DND-41 (cell line): Measurements from ENCODE around the gene ABI2.
"Not testable (repeated sequence)": the region's sequence is repeated elsewhere in the genome, so short reads cannot be mapped to it uniquely, and the experiment has no call there.

Source experiments
- ATAC-seq: fragments of 200-7000 bp; cut with Tn5 transposase; 3 replicates; pipeline ENCODE4 v1.9.1; 2021; ENCODE audit warnings: low read depth; ENCODE audit not compliant: insufficient read depth
- DNase-seq: peaks from one replicate; pipeline ENCODE4 v3.0.0-alpha.2; 2020
- H2AFZ ChIP-seq: 2 replicates; pipeline ENCODE4 v1.6.0; 2012; ENCODE audit warnings: low read depth, low read length
- H3K27ac ChIP-seq: 2 replicates; pipeline ENCODE4 v1.5.1; 2012; ENCODE audit warnings: low read length, inconsistent platforms
- H3K27me3 ChIP-seq: fragments of 200-600 bp; sonication (generic); 2 replicates; pipeline ENCODE4 v1.6.0; 2012; ENCODE audit warnings: low read length, mild to moderate bottlenecking, inconsistent platforms; ENCODE audit not compliant: insufficient read depth, poor library complexity
- H3K36me3 ChIP-seq: 2 replicates; pipeline ENCODE4 v1.5.1; 2012; ENCODE audit warnings: low read length, inconsistent platforms; ENCODE audit not compliant: insufficient read depth
- H3K4me1 ChIP-seq: 2 replicates; pipeline ENCODE4 v1.5.1; 2012; ENCODE audit warnings: mild to moderate bottlenecking, low read length; ENCODE audit not compliant: insufficient read depth
- H3K4me2 ChIP-seq: 2 replicates; pipeline ENCODE4 v1.6.0; 2012; ENCODE audit warnings: mild to moderate bottlenecking, moderate library complexity, low read length, inconsistent platforms; ENCODE audit not compliant: insufficient read depth
- H3K4me3 ChIP-seq, 2 experiments: fragments of 200-600 bp in 1 of 2; shearing (Covaris generic) in 1 of 2; 2 replicates each; pipeline ENCODE4 v1.5.1; 2012 to 2016; ENCODE audit warnings: inconsistent platforms in 2 of 2, low read length in 2 of 2, mild to moderate bottlenecking in 2 of 2, low read depth in 1 of 2, moderate library complexity in 1 of 2
- H3K79me2 ChIP-seq: 2 replicates; pipeline ENCODE4 v1.6.0; 2012; ENCODE audit warnings: low read length, inconsistent platforms; ENCODE audit not compliant: insufficient read depth
- H3K9ac ChIP-seq: 2 replicates; pipeline ENCODE4 v1.6.0; 2012; ENCODE audit warnings: low read depth, mild to moderate bottlenecking, inconsistent platforms, low read length, moderate library complexity
- H3K9me3 ChIP-seq: 2 replicates; pipeline ENCODE4 v1.5.1; 2012; ENCODE audit warnings: low read length, moderate library complexity, mild to moderate bottlenecking, inconsistent platforms; ENCODE audit not compliant: insufficient read depth, severe bottlenecking
- H4K20me1 ChIP-seq: 2 replicates; pipeline ENCODE4 v1.6.0; 2012; ENCODE audit warnings: low read length; ENCODE audit not compliant: insufficient read depth
- CTCF ChIP-seq: IDR thresholded peaks from 2 replicates; pipeline ENCODE4 v1.5.1; 2012; ENCODE audit warnings: borderline replicate concordance, low read length, moderate library complexity, mild to moderate bottlenecking; ENCODE audit not compliant: poor library complexity, severe bottlenecking; ENCODE audit errors: extremely low read depth
- EZH2 ChIP-seq: IDR thresholded peaks from 3 replicates; pipeline ENCODE4 v1.6.1; 2012; ENCODE audit warnings: borderline replicate concordance, low read depth, mild to moderate bottlenecking, moderate library complexity, low read length, inconsistent platforms; ENCODE audit not compliant: severe bottlenecking

Gene ABI2

GRCh38 chr2:203427061-203427460 is 98.9 kb downstream of the ABI2 start:
- H3K36me3 ChIP-seq, result peaks cover 53% of the 10 kb centered on the region
- no peak for DNase-seq

GRCh38 chr2:203429643-203430042 is 101.4 kb downstream of the ABI2 start:
- H3K79me2 ChIP-seq, H3K9me3 ChIP-seq, DNase-seq, H3K4me2 ChIP-seq, H3K9ac ChIP-seq, H3K4me1 ChIP-seq, H4K20me1 ChIP-seq, ATAC-seq, H2AFZ ChIP-seq, H3K27ac ChIP-seq, H3K4me3 ChIP-seq, H3K27me3 ChIP-seq: not testable (repeated sequence)
- peaks cover 43% of the 10 kb centered on the region for H3K36me3 ChIP-seq

More at GRCh38 chr2:203427061-203427460, 98.9 kb downstream of the ABI2 start:
- Histone ChIP-seq H4K20me1 (no peaks in the 10 kb centered on the region), H3K9me3 (no peaks in the 10 kb centered on the region), H3K4me2 (no peak overlapping the region), H3K4me1 (no peaks in the 10 kb centered on the region), H3K27me3 (no peaks in the 10 kb centered on the region), H3K27ac (no peak overlapping the region), H3K79me2 (no peaks in the 10 kb centered on the region), H3K9ac (no peak overlapping the region), H2AFZ (no peak overlapping the region), H3K4me3 (no peak overlapping the region)
- ATAC-seq, result no peak
- TF ChIP-seq EZH2, result no peak
- no peak for TF ChIP-seq CTCF

GRCh38 chr2:203431391-203432185 is 103.4 kb downstream of the ABI2 start:
- Histone ChIP-seq H3K27me3 (no peaks in the 10 kb centered on the region), H3K9ac (no peak overlapping the region), H3K4me2 (no peak overlapping the region), H2AFZ (no peak overlapping the region), H3K4me1 (no peaks in the 10 kb centered on the region), H4K20me1 (no peaks in the 10 kb centered on the region), H3K9me3 (no peaks in the 10 kb centered on the region), H3K36me3 (peaks cover 30% of the 10 kb centered on the region), H3K79me2 (no peaks in the 10 kb centered on the region), H3K4me3 (no peak overlapping the region), H3K27ac (no peak overlapping the region)
- no peak for TF ChIP-seq EZH2
- TF ChIP-seq CTCF, result no peak
- DNase-seq, result no peak
- no peak for ATAC-seq

GRCh38 chr2:203432811-203433210 is 104.6 kb downstream of the ABI2 start:
- H3K9me3 ChIP-seq, result no peaks in the 10 kb centered on the region
- H3K4me2 ChIP-seq, result no peak overlapping the region
- no peaks in the 10 kb centered on the region for H4K20me1 ChIP-seq
- ATAC-seq (peak; percentile 62), DNase-seq (no peak)
- no peaks in the 10 kb centered on the region for H3K4me1 ChIP-seq
- no peak for TF ChIP-seq CTCF
- TF ChIP-seq EZH2, result no peak
- no peak overlapping the region for H3K4me3 ChIP-seq
- H3K36me3 ChIP-seq, result peaks cover 18% of the 10 kb centered on the region
- H3K27me3 ChIP-seq, result no peaks in the 10 kb centered on the region
- H3K27ac ChIP-seq, result no peak overlapping the region
- no peak overlapping the region for H3K9ac ChIP-seq
- no peak overlapping the region for H2AFZ ChIP-seq
- no peaks in the 10 kb centered on the region for H3K79me2 ChIP-seq
